WTC11 (cell line): ENCODE measurements around the gene GIGYF1. TPM values are rescaled to one million over a fixed set of nuclear protein-coding genes. Genes with fewer than 3 reads are reported as not detected.
"Not testable (repeated sequence)": the region's sequence is repeated elsewhere in the genome, so short reads cannot be mapped to it uniquely, and the experiment has no call there.

Experiments used
- ATAC-seq: fragments of 200-7000 bp; cut with Tn5 transposase; 2 replicates; pipeline ENCODE4 v1.10.0; 2021; ENCODE audit warnings: mild to moderate bottlenecking, moderate library complexity
- CTCF ChIA-PET: fragments of 300-600 bp; sonication (Branson Sonifier 250); formaldehyde crosslinking; loops from one replicate; lab custom pipeline; 2021; ENCODE audit warnings: antibody characterized with exemption; lab: Charles Lee
- POLR2A ChIA-PET: fragments of 350-600 bp; sonication (Branson Sonifier 250); formaldehyde crosslinking; loops from one replicate; lab custom pipeline; 2021; ENCODE audit warnings: antibody characterized with exemption; lab: Charles Lee
- DNase-seq: peaks from one replicate; pipeline ENCODE4 v3.0.0; 2021; ENCODE audit warnings: low spot score
- H3K27ac Mint-ChIP-seq: 2 replicates; pipeline ENCODE4 v1.8.0; 2021; ENCODE audit warnings: mixed read lengths
- H3K27me3 Mint-ChIP-seq: 2 replicates; pipeline ENCODE4 v1.8.0; 2021; ENCODE audit warnings: low read depth, mild to moderate bottlenecking, moderate library complexity, mixed read lengths
- H3K36me3 Mint-ChIP-seq: 2 replicates; pipeline ENCODE4 v1.8.0; 2021; ENCODE audit warnings: mixed read lengths
- H3K4me1 Mint-ChIP-seq: 2 replicates; pipeline ENCODE4 v1.8.0; 2022; ENCODE audit warnings: mixed read lengths
- H3K4me3 Mint-ChIP-seq: 2 replicates; pipeline ENCODE4 v1.8.0; 2021; ENCODE audit warnings: mild to moderate bottlenecking, moderate library complexity, mixed read lengths
- H3K9me3 Mint-ChIP-seq: 2 replicates; pipeline ENCODE4 v1.8.0; 2021; ENCODE audit warnings: mixed read lengths
- AR ChIP-seq: fragments of 250-450 bp; sonication (Bioruptor Pico); IDR thresholded peaks from 2 replicates; pipeline ENCODE4 v1.9.0; 2021; ENCODE audit warnings: mild to moderate bottlenecking
- ATF6 ChIP-seq: sonication (generic); formaldehyde crosslinking; IDR thresholded peaks from 2 replicates; pipeline ENCODE4 v1.8.1; 2023; ENCODE audit warnings: mild to moderate bottlenecking, missing genetic modification reagents
- FOXK1 ChIP-seq: sonication (generic); formaldehyde crosslinking; IDR thresholded peaks from 2 replicates; pipeline ENCODE4 v1.8.0; 2022; ENCODE audit warnings: mild to moderate bottlenecking, moderate library complexity, missing genetic modification reagents
- GRHL2 ChIP-seq: fragments of 250-450 bp; sonication (Bioruptor Pico); IDR thresholded peaks from 2 replicates; pipeline ENCODE4 v1.8.0; 2022; ENCODE audit warnings: mild to moderate bottlenecking, moderate library complexity; ENCODE audit not compliant: insufficient replicate concordance, severe bottlenecking
- GTF2I ChIP-seq: fragments of 250-450 bp; sonication (Bioruptor Pico); conservative IDR thresholded peaks from 2 replicates; pipeline ENCODE4 v1.4.0; 2021; ENCODE audit warnings: mild to moderate bottlenecking
- MXD4 ChIP-seq: fragments of 250-450 bp; sonication (Bioruptor Pico); IDR thresholded peaks from 2 replicates; pipeline ENCODE4 v1.8.0; 2021; ENCODE audit warnings: mild to moderate bottlenecking, moderate library complexity, borderline replicate concordance
- SOX15 ChIP-seq: fragments of 250-450 bp; sonication (Bioruptor Pico); IDR thresholded peaks from 2 replicates; pipeline ENCODE4 v1.9.0; 2021; ENCODE audit warnings: mild to moderate bottlenecking
- TEAD4 ChIP-seq: sonication (generic); formaldehyde crosslinking; IDR thresholded peaks from 2 replicates; pipeline ENCODE4 v1.8.0; 2022; ENCODE audit warnings: mild to moderate bottlenecking, missing genetic modification reagents
- TP53 ChIP-seq: sonication (generic); formaldehyde crosslinking; IDR thresholded peaks from 2 replicates; pipeline ENCODE4 v1.8.1; 2023; ENCODE audit warnings: mild to moderate bottlenecking, missing genetic modification reagents
- ZBTB21 ChIP-seq: sonication (generic); formaldehyde crosslinking; IDR thresholded peaks from 2 replicates; pipeline ENCODE4 v1.8.1; 2023; ENCODE audit warnings: mild to moderate bottlenecking, missing genetic modification reagents, borderline replicate concordance
- ZNF396 ChIP-seq: fragments of 250-450 bp; sonication (Bioruptor Pico); IDR thresholded peaks from 2 replicates; pipeline ENCODE4 v1.8.0; 2021; ENCODE audit warnings: mild to moderate bottlenecking, moderate library complexity, borderline replicate concordance
- total RNA-seq: library from RNA; stranded (reverse); gene quantifications from 3 replicates; pipeline ENCODE4 v1.2.3, GENCODE V29; 2021
- TF ChIP-seq, protein P1 (sequence below): sonication (generic); formaldehyde crosslinking; IDR thresholded peaks from 2 replicates; pipeline ENCODE4 v1.8.0; 2022; ENCODE audit warnings: mild to moderate bottlenecking, missing genetic modification reagents
- TF ChIP-seq, protein P2 (sequence below): sonication (generic); formaldehyde crosslinking; IDR thresholded peaks from 2 replicates; pipeline ENCODE4 v1.8.1; 2023; ENCODE audit warnings: mild to moderate bottlenecking, missing genetic modification reagents, moderate library complexity
- TF ChIP-seq, protein P3 (sequence below): fragments of 250-450 bp; sonication (Bioruptor Pico); IDR thresholded peaks from 2 replicates; pipeline ENCODE4 v1.8.0; 2021; ENCODE audit warnings: mild to moderate bottlenecking
- TF ChIP-seq, protein P4 (sequence below): sonication (generic); formaldehyde crosslinking; IDR thresholded peaks from 2 replicates; pipeline ENCODE4 v1.8.0; 2023; ENCODE audit warnings: mild to moderate bottlenecking, missing genetic modification reagents

The GIGYF1 gene
- total RNA-seq, 1 experiment from 2014 or later = 130 TPM

DNA sequence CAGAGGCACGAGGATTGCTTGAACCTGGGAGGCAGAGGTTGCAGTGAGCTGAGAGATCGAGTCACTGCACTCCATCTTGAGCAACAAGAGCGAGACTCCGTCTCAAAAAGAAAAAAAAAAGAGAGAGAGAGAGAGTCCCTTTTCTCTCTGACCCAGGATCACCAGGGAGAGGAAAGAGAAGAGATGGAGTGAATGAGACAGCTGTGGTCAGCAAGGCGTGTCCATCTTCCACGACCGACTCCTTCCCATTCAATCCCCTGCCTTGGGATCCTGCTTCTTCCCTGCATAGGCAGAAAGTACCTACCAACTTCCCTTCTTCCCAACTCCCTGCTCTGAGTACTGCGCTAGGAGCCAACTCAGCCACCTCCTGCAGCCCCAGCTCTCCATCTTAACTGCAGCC lies 34.1 kb upstream of the GIGYF1 start:
- Mint-ChIP-seq H3K36me3 (no peaks in the 10 kb centered on the region), H3K4me1 (peaks cover 3% of the 10 kb centered on the region; the same call in 1 of the 2 replicates), H3K4me3 (no peak overlapping the region), H3K27me3 (peaks cover 4% of the 10 kb centered on the region), H3K9me3 (no peaks in the 10 kb centered on the region), H3K27ac (no peak overlapping the region)
- no peak for TF ChIP-seq MXD4 (CRISPR knock-in tag)
- no peak for TF ChIP-seq TP53 (CRISPR knock-in tag)
- TF ChIP-seq SOX15 (CRISPR knock-in tag) = no peak
- TF ChIP-seq, protein P1, sequence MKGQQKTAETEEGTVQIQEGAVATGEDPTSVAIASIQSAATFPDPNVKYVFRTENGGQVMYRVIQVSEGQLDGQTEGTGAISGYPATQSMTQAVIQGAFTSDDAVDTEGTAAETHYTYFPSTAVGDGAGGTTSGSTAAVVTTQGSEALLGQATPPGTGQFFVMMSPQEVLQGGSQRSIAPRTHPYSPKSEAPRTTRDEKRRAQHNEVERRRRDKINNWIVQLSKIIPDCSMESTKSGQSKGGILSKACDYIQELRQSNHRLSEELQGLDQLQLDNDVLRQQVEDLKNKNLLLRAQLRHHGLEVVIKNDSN (CRISPR knock-in tag) = no peak
- TF ChIP-seq, protein P2, sequence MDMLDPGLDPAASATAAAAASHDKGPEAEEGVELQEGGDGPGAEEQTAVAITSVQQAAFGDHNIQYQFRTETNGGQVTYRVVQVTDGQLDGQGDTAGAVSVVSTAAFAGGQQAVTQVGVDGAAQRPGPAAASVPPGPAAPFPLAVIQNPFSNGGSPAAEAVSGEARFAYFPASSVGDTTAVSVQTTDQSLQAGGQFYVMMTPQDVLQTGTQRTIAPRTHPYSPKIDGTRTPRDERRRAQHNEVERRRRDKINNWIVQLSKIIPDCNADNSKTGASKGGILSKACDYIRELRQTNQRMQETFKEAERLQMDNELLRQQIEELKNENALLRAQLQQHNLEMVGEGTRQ (CRISPR knock-in tag) = no peak
- TF ChIP-seq GTF2I (CRISPR knock-in tag) = no peak
- no peak for TF ChIP-seq FOXK1 (CRISPR knock-in tag)
- TF ChIP-seq GRHL2 = no peak
- TF ChIP-seq, protein P3, sequence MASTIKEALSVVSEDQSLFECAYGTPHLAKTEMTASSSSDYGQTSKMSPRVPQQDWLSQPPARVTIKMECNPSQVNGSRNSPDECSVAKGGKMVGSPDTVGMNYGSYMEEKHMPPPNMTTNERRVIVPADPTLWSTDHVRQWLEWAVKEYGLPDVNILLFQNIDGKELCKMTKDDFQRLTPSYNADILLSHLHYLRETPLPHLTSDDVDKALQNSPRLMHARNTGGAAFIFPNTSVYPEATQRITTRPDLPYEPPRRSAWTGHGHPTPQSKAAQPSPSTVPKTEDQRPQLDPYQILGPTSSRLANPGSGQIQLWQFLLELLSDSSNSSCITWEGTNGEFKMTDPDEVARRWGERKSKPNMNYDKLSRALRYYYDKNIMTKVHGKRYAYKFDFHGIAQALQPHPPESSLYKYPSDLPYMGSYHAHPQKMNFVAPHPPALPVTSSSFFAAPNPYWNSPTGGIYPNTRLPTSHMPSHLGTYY = no peak
- no peak for DNase-seq
- ChIA-PET CTCF (interaction anchor here (1.2 to 4.9 kb wide), 2 partner anchors 23 to 73 kb away, joined by 3 to 119 read pairs; partner anchors contain the start of gene POP7), POLR2A (no interaction called here)
- ATAC-seq = no peak

- ATAC-seq (no peak), DNase-seq (no peak)
- CTCF ChIA-PET = interaction anchor here (0.9 to 4.9 kb wide), 3 partner anchors 22 to 74 kb away, joined by 3 to 119 read pairs (median 3); partner anchors contain the start of gene POP7
- Mint-ChIP-seq H3K9me3 (no peaks in the 10 kb centered on the region), H3K4me3 (no peak overlapping the region), H3K27ac (no peak overlapping the region), H3K36me3 (no peaks in the 10 kb centered on the region), H3K27me3 (peaks cover 14% of the 10 kb centered on the region), H3K4me1 (peaks cover 3% of the 10 kb centered on the region; the same call in 1 of the 2 replicates)
- TF ChIP-seq ZNF396 (CRISPR knock-in tag) (no peak), TEAD4 (no peak)
- TF ChIP-seq, protein P2 (CRISPR knock-in tag) = no peak
- POLR2A ChIA-PET = no interaction called here
Observed at GRCh38 chr7:100726996-100727761, 33.1 kb upstream of the GIGYF1 start.

DNA sequence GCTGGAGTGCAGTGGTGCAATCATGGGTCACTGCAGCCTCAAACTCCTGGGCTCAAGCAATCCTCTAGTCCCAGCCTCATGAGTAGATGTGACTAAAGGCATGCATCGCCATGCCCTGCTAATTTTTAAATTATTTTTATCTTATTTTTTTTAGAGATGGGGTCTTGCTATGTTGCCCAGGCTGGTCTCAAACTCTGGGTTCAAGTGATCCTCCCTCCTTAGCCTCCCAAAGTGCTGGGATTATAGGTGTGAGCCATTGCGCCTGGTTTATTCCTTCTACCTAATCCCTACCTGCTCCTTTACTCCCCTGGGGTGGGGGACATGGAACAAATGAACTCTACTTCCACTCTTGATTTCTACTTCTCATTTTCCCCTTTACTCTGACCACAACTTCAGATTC lies 30.3 kb upstream of the GIGYF1 start:
- CTCF ChIA-PET = interaction anchor here (1.6 to 4.9 kb wide), 5 partner anchors 19 to 128 kb away, joined by 4 to 119 read pairs (median 19); partner anchors contain the start of genes GNB2, MOSPD3, POP7 and SLC12A9
- DNase-seq, ATAC-seq, H3K27ac Mint-ChIP-seq, H3K36me3 Mint-ChIP-seq, H3K9me3 Mint-ChIP-seq, H3K4me1 Mint-ChIP-seq, H3K4me3 Mint-ChIP-seq, POLR2A ChIA-PET: not testable (repeated sequence)
- H3K27me3 Mint-ChIP-seq = peaks cover 40% of the 10 kb centered on the region

- no peak overlapping the region for H3K27ac Mint-ChIP-seq
- ChIA-PET CTCF (interaction anchor here (0.9 to 1.5 kb wide), 2 partner anchors 18 to 90 kb away, joined by 3 to 14 read pairs; partner anchors contain the start of gene POP7), POLR2A (no interaction called here)
- peaks cover 4% of the 10 kb centered on the region for H3K9me3 Mint-ChIP-seq
- peaks cover 3% of the 10 kb centered on the region; the same call in 1 of the 2 replicates for H3K36me3 Mint-ChIP-seq
- peaks cover 45% of the 10 kb centered on the region for H3K27me3 Mint-ChIP-seq
- TF ChIP-seq, protein P4, sequence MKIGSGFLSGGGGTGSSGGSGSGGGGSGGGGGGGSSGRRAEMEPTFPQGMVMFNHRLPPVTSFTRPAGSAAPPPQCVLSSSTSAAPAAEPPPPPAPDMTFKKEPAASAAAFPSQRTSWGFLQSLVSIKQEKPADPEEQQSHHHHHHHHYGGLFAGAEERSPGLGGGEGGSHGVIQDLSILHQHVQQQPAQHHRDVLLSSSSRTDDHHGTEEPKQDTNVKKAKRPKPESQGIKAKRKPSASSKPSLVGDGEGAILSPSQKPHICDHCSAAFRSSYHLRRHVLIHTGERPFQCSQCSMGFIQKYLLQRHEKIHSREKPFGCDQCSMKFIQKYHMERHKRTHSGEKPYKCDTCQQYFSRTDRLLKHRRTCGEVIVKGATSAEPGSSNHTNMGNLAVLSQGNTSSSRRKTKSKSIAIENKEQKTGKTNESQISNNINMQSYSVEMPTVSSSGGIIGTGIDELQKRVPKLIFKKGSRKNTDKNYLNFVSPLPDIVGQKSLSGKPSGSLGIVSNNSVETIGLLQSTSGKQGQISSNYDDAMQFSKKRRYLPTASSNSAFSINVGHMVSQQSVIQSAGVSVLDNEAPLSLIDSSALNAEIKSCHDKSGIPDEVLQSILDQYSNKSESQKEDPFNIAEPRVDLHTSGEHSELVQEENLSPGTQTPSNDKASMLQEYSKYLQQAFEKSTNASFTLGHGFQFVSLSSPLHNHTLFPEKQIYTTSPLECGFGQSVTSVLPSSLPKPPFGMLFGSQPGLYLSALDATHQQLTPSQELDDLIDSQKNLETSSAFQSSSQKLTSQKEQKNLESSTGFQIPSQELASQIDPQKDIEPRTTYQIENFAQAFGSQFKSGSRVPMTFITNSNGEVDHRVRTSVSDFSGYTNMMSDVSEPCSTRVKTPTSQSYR = no peak
- TF ChIP-seq ZBTB21 (CRISPR knock-in tag) (no peak), AR (CRISPR knock-in tag) (no peak), ATF6 (CRISPR knock-in tag) (no peak)
- no peak overlapping the region for H3K4me3 Mint-ChIP-seq
- DNase-seq (no peak), ATAC-seq (no peak)
- H3K4me1 Mint-ChIP-seq = peaks cover 7% of the 10 kb centered on the region
Observed at GRCh38 chr7:100723732-100724275, 29.8 kb upstream of the GIGYF1 start.
